PC-9 (cell line): Measurements from ENCODE around the gene MAEL.

Experiments used
- CTCF ChIP-seq: fragments of 200-600 bp; sonication (generic); conservative IDR thresholded peaks from 2 replicates; pipeline ENCODE4 v1.6.1; 2017; ENCODE audit warnings: mixed run types, antibody characterized with exemption, mild to moderate bottlenecking, moderate library complexity
- EZH2 ChIP-seq: fragments of 200-600 bp; sonication (generic); IDR thresholded peaks from 2 replicates; pipeline ENCODE4 v1.8.0; 2017; ENCODE audit warnings: antibody characterized with exemption, low read depth

- TF ChIP-seq CTCF (no peak), EZH2 (no peak)
Measured at GRCh38 chr1:166971252-166971651, 17.8 kb upstream of the MAEL start.
